Activated T-helper 1 cell treated with anti-CD3 and anti-CD28 coated beads, Interleukin-2, amount 50 U/mL, for 16 hours (primary cell): ENCODE data around the gene LTB4R2.
A peak's percentile ranks its signal among the peaks of the same experiment; 100 is the strongest.

ENCODE experiments used
- DNase-seq, 2 donors: peaks; one replicate each; pipeline ENCODE4 v3.0.0-alpha.2; 2020; ENCODE audit warnings: low read depth in 1 of 2, low spot score in 1 of 2

LTB4R2 gene

GRCh38 chr14:24309538-24310264 lies at the start of gene LTB4R2:
TSS of gene LTB4R2 (plus strand) at chr14:24310140. CDS start at chr14:24310665, 525 bp downstream.
- no peak for DNase-seq

GRCh38 chr14:24260780-24261157 lies 49.2 kb upstream of the LTB4R2 start:
- DNase-seq, result no peak

- DNase-seq, result no peak
Observed at GRCh38 chr14:24261256-24261968, 48.5 kb upstream of the LTB4R2 start.

- DNase-seq, result no peak
Observed at GRCh38 chr14:24261969-24262327, 48.0 kb upstream of the LTB4R2 start.

GRCh38 chr14:24262821-24263733 lies 46.9 kb upstream of the LTB4R2 start, which contains the start of gene TGM1:
TSS of gene TGM1 (minus strand) at chr14:24263177. CDS start at chr14:24262352, 825 bp downstream.
- DNase-seq, result no peak

GRCh38 chr14:24263848-24264247 lies 46.1 kb upstream of the LTB4R2 start:
- no peak for DNase-seq

GRCh38 chr14:24264298-24264697 lies 45.6 kb upstream of the LTB4R2 start:
- DNase-seq, result no peak

- DNase-seq, result no peak
Observed at GRCh38 chr14:24266344-24267244, 43.3 kb upstream of the LTB4R2 start.

- DNase-seq, result no peak
Observed at GRCh38 chr14:24267516-24267915, 42.4 kb upstream of the LTB4R2 start.

- no peak for DNase-seq
Observed at GRCh38 chr14:24268225-24268624, 41.7 kb upstream of the LTB4R2 start.

GRCh38 chr14:24269368-24269767 lies 40.6 kb upstream of the LTB4R2 start:
- DNase-seq, result no peak

GRCh38 chr14:24269910-24270536 lies 39.9 kb upstream of the LTB4R2 start:
- no peak for DNase-seq

GRCh38 chr14:24270537-24271133 lies 39.3 kb upstream of the LTB4R2 start:
- DNase-seq, result no peak

- DNase-seq, result peak; percentile 80 to 88
Observed at GRCh38 chr14:24271134-24271833, 38.7 kb upstream of the LTB4R2 start, which contains the start of gene RABGGTA. TSS of gene RABGGTA (minus strand) at chr14:24271597. CDS start at chr14:24271115, 482 bp downstream.

- no peak for DNase-seq
Observed at GRCh38 chr14:24271834-24272263, 38.1 kb upstream of the LTB4R2 start.

- no peak for DNase-seq
Observed at GRCh38 chr14:24272467-24272866, 37.5 kb upstream of the LTB4R2 start.

- DNase-seq, result no peak
Observed at GRCh38 chr14:24273422-24273998, 36.4 kb upstream of the LTB4R2 start.

- peak in 1 of 2 donors; percentile 30 for DNase-seq
Observed at GRCh38 chr14:24274101-24274543, 35.8 kb upstream of the LTB4R2 start.
